ENCODE measurements around the gene PLXNA2.

- TF ChIP-seq CTCF (conservative IDR thresholded peaks at IDR 0.05; ENCODE audit: low read length) (no peak), EZH2phosphoT487 (IDR thresholded peaks at IDR 0.05; ENCODE audit: borderline replicate concordance, low read depth, low read length) (no peak)
Observed at GRCh38 chr1:208002078-208002477, 242.1 kb downstream of the PLXNA2 start.

All from OCI-LY7 (cell line).